GM12865 (cell line): ENCODE results near the gene IRAK1BP1.

Experiments used
- DNase-seq: peaks from one replicate; pipeline ENCODE4 v3.0.0; 2010; ENCODE audit warnings: low read depth
- H3K4me3 ChIP-seq: 2 replicates; pipeline ENCODE4 v1.5.1; 2011; ENCODE audit warnings: mild to moderate bottlenecking, low read depth, low read length, control low read depth
- CTCF ChIP-seq: IDR thresholded peaks from 2 replicates; pipeline ENCODE4 v1.5.1; 2011; ENCODE audit warnings: low read length, control low read depth, low read depth, inconsistent platforms; ENCODE audit not compliant: insufficient read depth; ENCODE audit errors: missing control alignments

Gene IRAK1BP1

GRCh38 chr6:78836598-78836997 lies 30.8 kb upstream of the IRAK1BP1 start:
- no peak for DNase-seq
- TF ChIP-seq CTCF = no peak
- no peak overlapping the region for H3K4me3 ChIP-seq

GRCh38 chr6:78841111-78841510 lies 26.2 kb upstream of the IRAK1BP1 start:
- no peak overlapping the region for H3K4me3 ChIP-seq
- DNase-seq = no peak
- no peak for TF ChIP-seq CTCF

- no peak for TF ChIP-seq CTCF
- no peak overlapping the region for H3K4me3 ChIP-seq
- DNase-seq = no peak
Observed at GRCh38 chr6:78842953-78843352, 24.4 kb upstream of the IRAK1BP1 start.

- no peak for DNase-seq
- H3K4me3 ChIP-seq = no peak overlapping the region
- no peak for TF ChIP-seq CTCF
Observed at GRCh38 chr6:78844899-78845298, 22.5 kb upstream of the IRAK1BP1 start.

GRCh38 chr6:78845567-78845966 lies 21.8 kb upstream of the IRAK1BP1 start:
- no peak for TF ChIP-seq CTCF
- no peak for DNase-seq

GRCh38 chr6:78850621-78851020 lies 16.7 kb upstream of the IRAK1BP1 start:
- no peak for DNase-seq
- no peak overlapping the region for H3K4me3 ChIP-seq
- no peak for TF ChIP-seq CTCF

More at GRCh38 chr6:78845567-78845966, 21.8 kb upstream of the IRAK1BP1 start:
- no peak overlapping the region for H3K4me3 ChIP-seq

- no peak for TF ChIP-seq CTCF
- H3K4me3 ChIP-seq = no peak overlapping the region
- no peak for DNase-seq
Observed at GRCh38 chr6:78851156-78851555, 16.2 kb upstream of the IRAK1BP1 start.
